ENCODE data around the gene ELANE.

DNA sequence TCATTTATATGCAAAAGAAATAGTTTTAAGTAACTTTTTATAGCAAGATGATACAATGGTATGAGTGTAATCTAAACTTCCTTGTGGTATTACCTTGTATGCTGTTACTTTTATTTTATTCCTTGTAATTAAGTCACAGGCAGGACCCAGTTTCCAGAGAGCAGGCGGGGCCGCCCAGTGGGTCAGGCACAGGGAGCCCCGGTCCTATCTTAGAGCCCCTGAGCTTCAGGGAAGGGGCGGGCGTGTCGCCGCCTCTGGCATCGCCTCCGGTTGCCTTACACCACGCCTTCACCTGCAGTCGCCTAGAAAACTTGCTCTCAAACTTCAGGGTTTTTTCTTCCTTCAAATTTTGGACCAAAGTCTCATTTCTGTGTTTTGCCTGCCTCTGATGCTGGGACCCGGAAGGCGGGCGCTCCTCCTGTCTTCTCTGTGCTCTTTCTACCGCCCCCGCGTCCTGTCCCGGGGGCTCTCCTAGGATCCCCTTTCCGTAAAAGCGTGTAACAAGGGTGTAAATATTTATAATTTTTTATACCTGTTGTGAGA, 40.5 kb upstream of the ELANE start:
- TF ChIP-seq, protein P1, sequence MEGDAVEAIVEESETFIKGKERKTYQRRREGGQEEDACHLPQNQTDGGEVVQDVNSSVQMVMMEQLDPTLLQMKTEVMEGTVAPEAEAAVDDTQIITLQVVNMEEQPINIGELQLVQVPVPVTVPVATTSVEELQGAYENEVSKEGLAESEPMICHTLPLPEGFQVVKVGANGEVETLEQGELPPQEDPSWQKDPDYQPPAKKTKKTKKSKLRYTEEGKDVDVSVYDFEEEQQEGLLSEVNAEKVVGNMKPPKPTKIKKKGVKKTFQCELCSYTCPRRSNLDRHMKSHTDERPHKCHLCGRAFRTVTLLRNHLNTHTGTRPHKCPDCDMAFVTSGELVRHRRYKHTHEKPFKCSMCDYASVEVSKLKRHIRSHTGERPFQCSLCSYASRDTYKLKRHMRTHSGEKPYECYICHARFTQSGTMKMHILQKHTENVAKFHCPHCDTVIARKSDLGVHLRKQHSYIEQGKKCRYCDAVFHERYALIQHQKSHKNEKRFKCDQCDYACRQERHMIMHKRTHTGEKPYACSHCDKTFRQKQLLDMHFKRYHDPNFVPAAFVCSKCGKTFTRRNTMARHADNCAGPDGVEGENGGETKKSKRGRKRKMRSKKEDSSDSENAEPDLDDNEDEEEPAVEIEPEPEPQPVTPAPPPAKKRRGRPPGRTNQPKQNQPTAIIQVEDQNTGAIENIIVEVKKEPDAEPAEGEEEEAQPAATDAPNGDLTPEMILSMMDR (IDR thresholded peaks at IDR 0.05 in 8 of 11, conservative IDR thresholded peaks at IDR 0.05 in 3 of 11): no peak
- TF ChIP-seq POLR2A (IDR thresholded peaks at IDR 0.05) (no peak), POLR2AphosphoS5 (IDR thresholded peaks at IDR 0.05) (peak in 1 of 3 donors; percentile 3)
